Measurements from ENCODE around the gene TMEM131.

DNA sequence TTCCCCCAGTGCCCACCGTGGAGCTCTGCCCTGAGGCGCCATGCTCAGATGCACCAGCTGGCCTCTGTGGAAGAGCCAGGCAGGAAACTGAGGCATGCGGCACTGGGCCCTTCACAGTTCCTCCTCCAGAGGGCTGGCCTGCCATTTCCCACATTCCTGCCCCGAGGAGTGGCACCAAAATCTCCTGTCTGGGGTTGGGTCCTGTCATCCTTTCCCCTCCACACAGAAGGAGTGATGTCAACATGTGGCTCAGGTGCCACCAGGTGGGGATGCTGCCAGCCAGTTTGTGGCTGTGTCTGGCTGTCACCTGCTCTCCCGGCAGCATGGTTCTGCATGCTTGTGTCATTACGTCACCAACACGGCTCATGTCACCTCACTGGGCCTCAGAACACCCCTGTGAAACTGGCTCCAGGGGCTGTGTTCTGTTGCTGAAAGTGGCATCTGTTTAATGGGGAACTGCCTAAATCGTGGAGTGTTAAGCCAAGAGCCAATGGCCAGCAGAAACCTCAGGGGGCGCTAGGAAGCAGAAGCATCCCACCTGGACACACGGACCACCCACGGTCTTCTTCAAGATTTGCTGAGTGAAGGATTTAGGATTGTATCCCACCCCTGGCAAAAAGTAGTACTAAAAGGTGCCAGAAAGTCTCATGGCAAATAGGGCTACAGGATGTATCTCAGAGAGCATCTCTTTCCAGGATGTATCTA lies 231.0 kb downstream of the TMEM131 start:
- TF ChIP-seq, protein P1, sequence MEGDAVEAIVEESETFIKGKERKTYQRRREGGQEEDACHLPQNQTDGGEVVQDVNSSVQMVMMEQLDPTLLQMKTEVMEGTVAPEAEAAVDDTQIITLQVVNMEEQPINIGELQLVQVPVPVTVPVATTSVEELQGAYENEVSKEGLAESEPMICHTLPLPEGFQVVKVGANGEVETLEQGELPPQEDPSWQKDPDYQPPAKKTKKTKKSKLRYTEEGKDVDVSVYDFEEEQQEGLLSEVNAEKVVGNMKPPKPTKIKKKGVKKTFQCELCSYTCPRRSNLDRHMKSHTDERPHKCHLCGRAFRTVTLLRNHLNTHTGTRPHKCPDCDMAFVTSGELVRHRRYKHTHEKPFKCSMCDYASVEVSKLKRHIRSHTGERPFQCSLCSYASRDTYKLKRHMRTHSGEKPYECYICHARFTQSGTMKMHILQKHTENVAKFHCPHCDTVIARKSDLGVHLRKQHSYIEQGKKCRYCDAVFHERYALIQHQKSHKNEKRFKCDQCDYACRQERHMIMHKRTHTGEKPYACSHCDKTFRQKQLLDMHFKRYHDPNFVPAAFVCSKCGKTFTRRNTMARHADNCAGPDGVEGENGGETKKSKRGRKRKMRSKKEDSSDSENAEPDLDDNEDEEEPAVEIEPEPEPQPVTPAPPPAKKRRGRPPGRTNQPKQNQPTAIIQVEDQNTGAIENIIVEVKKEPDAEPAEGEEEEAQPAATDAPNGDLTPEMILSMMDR (IDR thresholded peaks at IDR 0.05), result no peak
- TF ChIP-seq POLR2A (IDR thresholded peaks at IDR 0.05), result no peak
- TF ChIP-seq POLR2AphosphoS5 (IDR thresholded peaks at IDR 0.05), result no peak
- TF ChIP-seq EP300 (IDR thresholded peaks at IDR 0.05), result no peak

Data from upper lobe of left lung (tissue), 4 donors.